Fibroblast of skin of abdomen (primary cell): ENCODE measurements around the gene ADAM12.
A peak's percentile ranks its signal among the peaks of the same experiment; 100 is the strongest.
"Not testable (repeated sequence)": the region's sequence is repeated elsewhere in the genome, so short reads cannot be mapped to it uniquely, and the experiment has no call there.

Source experiments
- DNase-seq: peaks from one replicate; pipeline ENCODE4 v3.0.0-alpha.2; 2013

ADAM12 gene

GRCh38 chr10:126172755-126173154, 215.5 kb downstream of the ADAM12 start:
- not testable (repeated sequence) for DNase-seq

DNA sequence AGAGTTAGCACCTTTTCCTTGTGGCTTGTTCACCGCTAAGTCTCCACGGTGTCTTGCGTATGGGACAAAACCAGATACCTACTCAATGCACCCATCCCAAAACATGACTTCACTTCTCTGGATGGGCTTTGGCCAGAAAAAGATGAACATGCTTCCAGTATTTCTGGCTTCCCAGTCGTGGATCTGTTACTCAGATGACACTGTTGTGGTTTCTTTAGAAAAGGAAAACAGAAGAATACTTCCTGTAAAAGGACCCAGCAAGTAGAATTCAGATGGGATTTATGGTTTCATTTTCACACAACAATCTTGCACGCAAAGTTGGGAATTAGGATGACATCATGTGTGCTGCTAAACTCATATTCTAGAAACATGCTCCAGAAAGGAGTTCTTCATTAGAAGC, 216.7 kb downstream of the ADAM12 start:
- DNase-seq = peak; percentile 96

GRCh38 chr10:126170776-126171175, 217.5 kb downstream of the ADAM12 start:
- no peak for DNase-seq

DNA sequence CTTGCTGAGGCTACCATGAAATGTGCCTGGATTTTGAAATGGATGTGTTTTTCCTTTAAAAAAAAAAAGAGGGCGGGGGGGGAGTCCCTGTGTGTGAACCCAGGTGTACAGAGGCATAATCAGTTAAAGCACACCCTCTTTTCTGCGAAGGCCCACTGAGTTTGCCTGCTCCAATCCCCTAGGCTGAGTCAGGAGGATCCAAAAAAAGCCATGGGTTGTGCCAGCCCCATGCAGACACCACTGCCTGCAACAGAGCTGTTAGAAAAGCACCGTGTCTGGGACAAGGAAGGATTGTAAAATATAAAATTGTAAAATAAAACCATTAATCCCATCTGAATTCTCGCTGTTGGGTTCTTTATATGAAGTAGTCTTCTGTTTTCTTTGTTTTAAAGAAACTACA, 217.9 kb downstream of the ADAM12 start:
- DNase-seq = no peak

DNA sequence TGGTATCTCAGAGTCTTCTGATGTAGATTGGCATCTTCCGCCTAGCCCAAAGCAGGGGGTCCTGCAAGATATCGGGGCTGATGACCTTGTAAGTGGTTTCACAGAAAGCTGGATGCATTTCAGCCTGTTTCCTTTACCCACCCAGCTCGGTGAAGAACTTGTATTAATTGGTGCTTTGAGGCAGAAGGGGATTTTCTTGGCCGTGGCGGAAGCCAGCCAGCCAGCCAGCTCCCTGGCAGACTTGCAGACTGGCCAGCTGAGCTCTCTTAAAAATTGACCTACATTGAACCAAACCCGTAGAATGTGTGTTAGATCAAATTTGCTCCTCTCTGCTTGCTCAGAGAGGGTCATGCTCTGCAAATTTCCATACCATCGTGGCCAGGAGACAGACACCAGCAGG, 218.4 kb downstream of the ADAM12 start:
- no peak for DNase-seq

DNA sequence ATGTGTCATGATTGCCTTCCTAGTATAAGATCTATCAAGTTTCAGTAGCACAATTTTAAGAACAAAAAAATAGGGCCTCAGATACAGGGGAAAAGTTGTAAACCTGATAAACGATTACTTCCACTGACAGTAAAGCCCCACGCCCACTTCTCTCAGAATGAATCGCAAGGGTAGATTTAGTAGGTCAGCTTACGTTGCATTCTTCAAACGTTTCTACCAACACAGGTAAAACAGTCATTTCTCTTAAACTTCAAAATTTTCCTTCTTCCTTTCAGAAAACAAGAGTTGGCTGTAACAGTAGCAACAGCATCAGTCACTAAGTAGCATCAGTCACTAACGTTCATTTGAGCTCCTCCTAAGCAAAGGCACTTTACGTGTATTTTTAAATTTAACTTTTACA, 221.5 kb downstream of the ADAM12 start:
- DNase-seq = no peak

DNA sequence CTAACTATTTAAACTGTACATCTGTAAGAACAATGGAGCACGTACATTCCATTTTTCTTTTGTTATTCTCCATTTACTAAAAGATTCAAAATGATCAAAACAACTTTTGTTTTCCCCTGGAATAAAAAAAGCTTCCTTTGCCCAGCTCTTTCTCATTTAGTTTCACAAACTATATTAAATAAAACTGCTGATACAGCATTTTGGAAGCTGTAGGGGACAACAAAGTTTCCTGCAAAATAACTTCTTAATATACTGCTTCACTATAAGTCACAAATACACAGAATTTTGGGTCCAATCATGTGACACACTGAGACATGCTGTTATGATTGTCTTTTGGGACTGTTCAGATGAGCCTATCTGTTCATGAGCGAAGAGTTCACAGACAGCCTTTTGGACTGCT, 222.4 kb downstream of the ADAM12 start:
- no peak for DNase-seq

GRCh38 chr10:126163506-126163905, 224.8 kb downstream of the ADAM12 start:
- no peak for DNase-seq

DNA sequence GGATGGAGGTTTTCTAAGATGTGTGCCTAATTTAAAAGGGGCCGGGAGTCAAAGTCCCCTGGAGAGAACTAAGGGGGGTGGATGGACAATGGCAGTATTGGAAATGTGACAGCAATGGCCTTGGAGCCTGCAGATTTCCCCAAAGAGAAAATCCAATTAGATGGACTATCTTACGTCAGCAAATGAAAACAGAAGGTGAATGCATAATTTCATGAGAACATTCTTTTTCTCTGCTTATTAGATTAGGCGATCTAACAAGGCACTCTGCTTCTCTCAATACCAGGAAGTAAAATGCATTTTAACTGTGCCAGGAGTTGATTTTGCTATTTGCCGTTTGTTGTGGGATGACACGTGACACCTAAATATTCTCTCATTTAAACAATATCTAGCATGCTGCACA, 226.6 kb downstream of the ADAM12 start:
- no peak for DNase-seq

GRCh38 chr10:126160971-126161630, 227.2 kb downstream of the ADAM12 start:
- DNase-seq = no peak

GRCh38 chr10:126160571-126160970, 227.7 kb downstream of the ADAM12 start:
- DNase-seq = no peak

- no peak for DNase-seq
Measured at GRCh38 chr10:126158133-126158892, 230.0 kb downstream of the ADAM12 start.

GRCh38 chr10:126157189-126157588, 231.1 kb downstream of the ADAM12 start:
- no peak for DNase-seq

DNA sequence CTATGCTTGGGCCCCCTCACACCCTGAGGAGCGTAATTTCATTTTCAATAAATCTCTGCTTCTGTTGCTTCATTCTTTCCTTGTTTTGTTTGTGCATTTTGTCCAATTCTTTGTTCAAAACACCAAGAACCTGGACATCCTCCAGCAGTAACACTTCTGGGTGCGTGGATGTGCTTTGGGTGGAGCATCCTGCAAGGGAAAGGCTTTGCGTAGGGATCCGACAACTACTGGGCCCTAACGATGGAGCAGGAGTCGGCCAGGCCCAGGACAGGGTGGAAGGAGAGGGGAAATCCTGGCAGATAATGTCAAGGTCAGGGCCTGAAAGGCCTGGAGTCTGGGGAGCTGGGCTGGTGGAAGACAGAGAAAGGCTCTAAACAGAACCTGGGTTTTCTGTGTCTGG, 231.8 kb downstream of the ADAM12 start:
- DNase-seq = no peak

GRCh38 chr10:126156012-126156411, 232.3 kb downstream of the ADAM12 start:
- no peak for DNase-seq

- DNase-seq = no peak
Measured at GRCh38 chr10:126155528-126155927, 232.7 kb downstream of the ADAM12 start.

DNA sequence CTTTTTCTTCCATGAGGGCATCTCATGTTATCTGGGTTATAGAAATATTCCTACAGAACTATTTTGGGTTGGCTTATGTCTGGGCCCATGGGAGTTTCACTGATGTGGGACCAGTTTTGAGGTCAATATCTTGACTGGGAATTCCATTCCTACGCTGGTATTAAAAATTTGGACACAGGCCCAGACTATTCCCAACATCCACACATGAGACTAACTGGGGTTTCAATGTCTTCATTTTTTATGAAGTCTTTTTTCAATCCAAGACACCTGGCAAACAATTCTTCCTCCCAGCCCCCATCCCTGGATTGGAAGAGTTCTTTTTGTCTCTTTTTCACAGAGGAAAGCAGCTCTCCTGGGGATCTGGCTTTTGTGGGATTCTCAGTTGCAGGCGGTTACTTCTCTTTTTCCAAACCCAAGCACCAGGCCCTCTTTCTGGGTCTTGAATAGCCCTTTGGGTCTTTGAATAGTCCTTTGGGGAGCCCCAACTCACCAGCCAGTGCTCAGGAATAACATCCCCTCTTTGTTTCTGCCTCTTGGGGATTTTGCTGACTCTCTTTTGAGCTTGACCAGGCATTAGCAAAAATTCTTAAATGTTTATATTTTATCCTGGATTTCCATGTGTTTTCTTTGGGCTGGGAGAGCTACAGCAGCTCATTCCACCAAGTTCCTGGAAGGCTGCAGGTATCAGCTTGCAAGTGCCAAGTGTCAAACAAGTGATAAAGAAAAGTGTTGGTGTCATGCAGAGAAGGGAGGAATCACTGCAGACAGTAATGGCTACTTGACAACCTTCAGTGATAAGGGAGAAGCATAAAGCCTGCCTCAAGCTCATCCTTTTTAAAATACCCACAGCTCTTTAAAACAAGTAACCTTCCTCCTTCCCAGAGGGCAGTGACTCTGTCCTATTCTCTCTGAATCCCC, 234.3 kb downstream of the ADAM12 start:
- peak; percentile 78 for DNase-seq

DNA sequence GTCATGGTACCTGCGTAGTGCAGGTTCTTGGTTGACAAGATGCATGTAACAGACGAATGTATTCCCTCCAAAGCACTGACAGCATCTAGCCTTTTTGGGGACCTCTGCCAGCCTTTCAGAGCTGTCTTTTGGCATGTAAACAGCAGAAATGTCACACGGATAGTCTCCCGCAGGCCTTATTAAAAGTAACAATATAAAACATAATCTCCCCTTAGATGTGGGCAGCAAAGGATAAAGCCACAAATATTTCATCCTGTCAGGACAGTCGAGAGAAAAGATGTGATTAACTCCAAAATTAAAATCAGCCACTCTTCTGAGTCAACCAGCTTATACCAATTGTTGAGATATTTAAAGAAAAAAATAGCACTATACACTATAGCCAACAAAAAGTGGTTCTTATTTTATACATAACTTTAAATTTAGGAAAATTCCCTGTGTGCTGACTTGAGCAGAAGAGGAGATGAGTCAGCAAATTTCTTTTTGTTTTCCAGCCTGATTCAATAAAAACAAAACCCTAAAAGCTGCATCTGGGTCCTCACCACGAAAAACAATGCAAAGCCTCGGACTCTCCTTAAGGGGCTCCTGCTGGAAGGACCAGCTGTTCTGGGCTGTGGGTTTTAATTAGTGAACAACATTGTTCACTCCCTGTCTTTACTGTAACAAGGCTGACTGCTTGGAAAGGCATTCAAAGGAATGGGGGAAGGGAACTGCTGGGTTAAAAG, 240.2 kb downstream of the ADAM12 start:
- peak; percentile 95 for DNase-seq

- DNase-seq = no peak
Measured at GRCh38 chr10:126146771-126147170, 241.5 kb downstream of the ADAM12 start.

DNA sequence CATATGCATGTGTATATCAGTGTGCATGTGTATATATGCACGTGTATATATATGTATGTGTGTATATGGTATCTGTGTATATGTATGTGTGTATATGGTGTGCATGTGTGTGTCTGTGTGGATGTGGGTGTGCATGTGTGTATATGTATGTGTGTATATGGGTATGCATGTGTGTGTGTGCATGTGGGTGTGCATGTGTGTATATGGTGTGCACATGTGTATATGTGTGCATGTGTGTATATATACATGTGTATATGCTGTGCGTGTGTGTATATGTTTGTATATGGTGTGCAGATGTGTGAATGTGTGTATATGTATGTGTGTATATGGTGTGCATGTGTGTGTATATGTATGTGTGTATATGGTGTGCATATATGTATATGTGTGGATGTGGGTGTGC, 245.2 kb downstream of the ADAM12 start:
- no peak for DNase-seq

- DNase-seq = no peak
Measured at GRCh38 chr10:126140746-126141273, 247.5 kb downstream of the ADAM12 start.

- DNase-seq = peak; percentile 54
Measured at GRCh38 chr10:126137562-126138221, 250.6 kb downstream of the ADAM12 start.
